BJ (cell line): ENCODE measurements around the gene SMOC2. TPM values are rescaled to one million over a fixed set of nuclear protein-coding genes. Genes with fewer than 3 reads are reported as not detected.

Source experiments
- CTCF ChIA-PET: fragments of 350-600 bp; formaldehyde crosslinking; extraction: SDS; loops from one replicate; lab custom pipeline; 2021; ENCODE audit warnings: antibody characterized with exemption, inconsistent platforms; lab: Yijun Ruan, JAX
- POLR2A ChIA-PET: fragments of 300-600 bp; sonication (Branson Sonifier 250); formaldehyde crosslinking; extraction: SDS; loops from one replicate; lab custom pipeline; 2021; ENCODE audit warnings: antibody characterized with exemption; lab: Charles Lee
- DNase-seq: peaks from one replicate; pipeline ENCODE4 v3.0.0-alpha.2; 2011; ENCODE audit warnings: low read depth
- H3K27me3 ChIP-seq: 2 replicates; pipeline ENCODE4 v1.6.0; 2011; ENCODE audit warnings: low read length; ENCODE audit not compliant: control insufficient read depth, insufficient read depth
- H3K36me3 ChIP-seq: 2 replicates; pipeline ENCODE4 v1.5.1; 2011; ENCODE audit warnings: low read length; ENCODE audit not compliant: control insufficient read depth, insufficient read depth
- H3K4me3 ChIP-seq: 2 replicates; pipeline ENCODE4 v1.5.1; 2011; ENCODE audit warnings: low read depth, mild to moderate bottlenecking, control low read depth, low read length
- polyA plus RNA-seq: library from polyadenylated mRNA; depleted of rRNA; stranded (reverse); fragments of >200 nt; gene quantifications from 2 replicates; pipeline ENCODE4 v1.2.3, GENCODE V29; 2011
- TF ChIP-seq, protein P1 (sequence below): IDR thresholded peaks from 2 replicates; pipeline ENCODE4 v1.5.1; 2011; ENCODE audit warnings: low read depth, mild to moderate bottlenecking, control low read depth, inconsistent platforms, low read length, moderate library complexity; ENCODE audit not compliant: insufficient read depth

The SMOC2 gene
- polyA plus RNA-seq, 1 experiment = not detected

DNA sequence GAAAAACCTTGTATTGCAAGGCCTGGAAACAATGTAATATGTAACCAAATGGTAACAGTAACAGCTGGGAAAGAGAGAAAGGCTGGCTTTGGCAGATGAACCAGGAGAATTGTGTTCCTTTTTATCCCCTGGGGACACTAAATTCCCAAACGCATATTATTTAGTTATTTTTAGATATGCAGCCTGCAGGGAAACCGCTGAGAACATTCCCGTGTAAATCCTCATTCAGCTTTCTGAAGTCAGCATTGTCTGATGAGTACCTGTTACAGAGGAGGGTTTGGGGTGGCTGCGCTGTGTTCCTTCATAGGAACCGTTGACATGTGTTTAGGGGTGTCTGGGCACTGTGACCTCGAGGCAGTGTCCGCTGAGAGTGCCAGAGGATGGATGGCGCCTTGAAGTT lies 101.3 kb downstream of the SMOC2 start:
- ChIA-PET CTCF (no interaction called here), POLR2A (no interaction called here)
- H3K4me3 ChIP-seq = no peak overlapping the region
- TF ChIP-seq, protein P1, sequence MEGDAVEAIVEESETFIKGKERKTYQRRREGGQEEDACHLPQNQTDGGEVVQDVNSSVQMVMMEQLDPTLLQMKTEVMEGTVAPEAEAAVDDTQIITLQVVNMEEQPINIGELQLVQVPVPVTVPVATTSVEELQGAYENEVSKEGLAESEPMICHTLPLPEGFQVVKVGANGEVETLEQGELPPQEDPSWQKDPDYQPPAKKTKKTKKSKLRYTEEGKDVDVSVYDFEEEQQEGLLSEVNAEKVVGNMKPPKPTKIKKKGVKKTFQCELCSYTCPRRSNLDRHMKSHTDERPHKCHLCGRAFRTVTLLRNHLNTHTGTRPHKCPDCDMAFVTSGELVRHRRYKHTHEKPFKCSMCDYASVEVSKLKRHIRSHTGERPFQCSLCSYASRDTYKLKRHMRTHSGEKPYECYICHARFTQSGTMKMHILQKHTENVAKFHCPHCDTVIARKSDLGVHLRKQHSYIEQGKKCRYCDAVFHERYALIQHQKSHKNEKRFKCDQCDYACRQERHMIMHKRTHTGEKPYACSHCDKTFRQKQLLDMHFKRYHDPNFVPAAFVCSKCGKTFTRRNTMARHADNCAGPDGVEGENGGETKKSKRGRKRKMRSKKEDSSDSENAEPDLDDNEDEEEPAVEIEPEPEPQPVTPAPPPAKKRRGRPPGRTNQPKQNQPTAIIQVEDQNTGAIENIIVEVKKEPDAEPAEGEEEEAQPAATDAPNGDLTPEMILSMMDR = no peak
- H3K36me3 ChIP-seq = no peaks in the 10 kb centered on the region
- no peaks in the 10 kb centered on the region for H3K27me3 ChIP-seq
- no peak for DNase-seq

DNA sequence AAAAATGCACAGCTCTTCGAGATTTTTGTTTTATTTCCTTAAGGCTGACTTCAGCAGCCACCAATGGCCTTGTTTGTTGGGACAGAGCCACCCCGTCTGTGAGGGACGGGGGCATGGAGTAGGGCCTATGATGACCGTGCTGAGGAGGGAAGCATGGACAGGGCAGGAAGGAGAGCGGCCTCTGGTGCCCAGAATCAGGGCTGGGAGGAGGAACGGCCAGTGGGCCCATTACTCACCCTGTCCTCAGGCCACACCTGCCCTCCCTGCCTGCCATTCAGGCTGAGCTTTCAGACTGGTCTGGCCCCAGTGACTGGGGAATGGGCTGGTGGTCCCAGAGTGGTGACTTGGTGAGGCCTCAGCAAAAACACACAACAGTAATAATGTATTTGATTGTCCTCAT lies 104.4 kb downstream of the SMOC2 start:
- Histone ChIP-seq H3K27me3 (no peaks in the 10 kb centered on the region), H3K4me3 (no peak overlapping the region), H3K36me3 (no peaks in the 10 kb centered on the region)
- ChIA-PET POLR2A (no interaction called here), CTCF (interaction anchor here (1.0 kb wide), 1 partner anchor 10 kb away, joined by 3 read pairs; no protein-coding TSS in a partner anchor)
- TF ChIP-seq, protein P1 = no peak
- DNase-seq = no peak

DNA sequence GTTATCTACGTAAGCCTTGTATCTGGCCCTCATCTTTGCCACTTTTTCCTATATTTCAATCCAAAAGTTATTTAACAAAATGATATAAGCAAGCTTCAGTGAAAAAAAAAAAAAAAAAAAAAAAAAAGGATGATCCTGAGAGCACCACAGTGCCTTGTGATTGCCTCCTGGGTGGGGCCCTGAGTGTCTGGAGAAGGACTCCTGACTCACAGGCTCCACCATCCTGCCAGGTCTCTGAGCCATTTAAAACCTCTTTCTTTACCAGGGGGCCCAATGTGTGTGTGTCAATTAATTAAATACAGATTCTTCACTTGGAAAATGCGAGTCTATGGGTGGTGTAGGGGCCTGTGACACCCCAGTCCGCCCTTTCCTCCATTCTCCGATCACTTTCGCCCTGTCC lies 105.2 kb downstream of the SMOC2 start:
- POLR2A ChIA-PET = no interaction called here
- CTCF ChIA-PET = interaction anchor here (1.0 kb wide), 1 partner anchor 11 kb away, joined by 3 read pairs; no protein-coding TSS in a partner anchor
- Histone ChIP-seq H3K27me3 (no peaks in the 10 kb centered on the region), H3K36me3 (no peaks in the 10 kb centered on the region), H3K4me3 (no peak overlapping the region)
- TF ChIP-seq, protein P1 = no peak
- no peak for DNase-seq

DNA sequence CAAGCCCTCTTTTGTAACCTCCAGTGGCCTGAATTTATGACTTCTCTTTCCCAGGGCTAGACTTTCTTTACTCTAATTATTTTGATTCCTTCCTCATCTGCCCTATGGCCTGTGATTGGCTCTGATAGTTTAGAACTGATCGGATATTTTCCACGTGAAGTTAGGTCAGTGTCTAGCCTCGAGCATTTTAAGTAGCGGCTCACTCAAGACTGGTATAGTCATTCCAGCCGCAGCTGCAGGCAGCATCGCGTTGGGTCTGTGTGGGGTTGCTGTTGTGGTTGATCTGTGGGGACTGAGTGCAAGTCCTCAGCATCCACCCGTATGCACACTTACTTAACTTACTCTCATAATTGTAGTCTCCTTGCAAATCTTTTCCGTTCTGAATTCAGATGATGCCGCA lies 105.7 kb downstream of the SMOC2 start:
- Histone ChIP-seq H3K36me3 (no peaks in the 10 kb centered on the region), H3K4me3 (no peak overlapping the region), H3K27me3 (no peaks in the 10 kb centered on the region)
- TF ChIP-seq, protein P1 = no peak
- ChIA-PET POLR2A (no interaction called here), CTCF (interaction anchor here (1.0 kb wide), 1 partner anchor 11 kb away, joined by 3 read pairs; no protein-coding TSS in a partner anchor)
- no peak for DNase-seq

DNA sequence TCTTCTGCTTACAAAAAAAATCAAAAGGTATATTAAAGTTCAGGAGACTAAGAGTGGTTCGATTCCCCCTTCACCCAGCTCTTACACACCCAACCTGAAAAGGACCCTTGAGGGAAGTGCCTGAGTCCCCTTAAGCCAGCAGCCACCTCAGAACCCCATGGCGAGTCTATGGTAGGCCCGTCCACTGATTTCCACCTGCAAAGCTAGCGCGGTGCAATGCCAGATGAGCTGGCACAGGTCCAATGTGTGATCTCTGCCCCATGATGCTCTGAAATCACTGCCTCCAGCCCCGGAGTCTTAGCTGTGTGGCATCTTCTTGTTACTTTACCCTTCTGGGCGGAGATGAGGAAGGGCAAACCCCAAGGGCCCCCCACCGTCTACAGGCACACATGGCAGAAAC lies 109.3 kb downstream of the SMOC2 start:
- Histone ChIP-seq H3K36me3 (no peaks in the 10 kb centered on the region), H3K27me3 (no peaks in the 10 kb centered on the region), H3K4me3 (no peak overlapping the region)
- no peak for DNase-seq
- ChIA-PET CTCF (no interaction called here), POLR2A (no interaction called here)
- TF ChIP-seq, protein P1 = no peak
